ENCODE measurements around the gene ARHGAP25. TPM values are rescaled to one million over a fixed set of nuclear protein-coding genes. Genes with fewer than 3 reads are reported as not detected.

The ARHGAP25 gene
- total and polyA plus RNA-seq, 2 experiments from 2014 or later = 1.9 to 2.0 TPM

DNA sequence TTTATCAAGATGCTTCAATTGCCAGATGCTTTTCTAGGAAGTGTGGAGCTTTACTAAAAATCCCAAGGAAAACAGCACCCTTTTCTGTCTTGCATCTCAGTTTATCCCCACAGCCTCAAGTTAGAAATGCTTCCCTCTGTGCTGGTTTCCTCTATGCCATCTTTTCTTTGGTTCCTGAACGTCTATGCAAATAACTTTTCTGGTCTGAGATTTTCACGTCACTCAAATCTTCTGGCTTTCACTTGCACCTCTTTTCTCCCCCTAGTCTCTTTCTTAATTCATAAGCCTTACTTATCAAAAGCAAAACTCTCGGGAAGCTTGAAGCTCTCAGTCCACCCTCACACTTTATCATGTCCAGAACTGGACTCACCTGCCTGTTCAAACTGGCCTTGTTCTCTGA lies 33.9 kb downstream of the ARHGAP25 start (continued):
- TF ChIP-seq, protein P1, sequence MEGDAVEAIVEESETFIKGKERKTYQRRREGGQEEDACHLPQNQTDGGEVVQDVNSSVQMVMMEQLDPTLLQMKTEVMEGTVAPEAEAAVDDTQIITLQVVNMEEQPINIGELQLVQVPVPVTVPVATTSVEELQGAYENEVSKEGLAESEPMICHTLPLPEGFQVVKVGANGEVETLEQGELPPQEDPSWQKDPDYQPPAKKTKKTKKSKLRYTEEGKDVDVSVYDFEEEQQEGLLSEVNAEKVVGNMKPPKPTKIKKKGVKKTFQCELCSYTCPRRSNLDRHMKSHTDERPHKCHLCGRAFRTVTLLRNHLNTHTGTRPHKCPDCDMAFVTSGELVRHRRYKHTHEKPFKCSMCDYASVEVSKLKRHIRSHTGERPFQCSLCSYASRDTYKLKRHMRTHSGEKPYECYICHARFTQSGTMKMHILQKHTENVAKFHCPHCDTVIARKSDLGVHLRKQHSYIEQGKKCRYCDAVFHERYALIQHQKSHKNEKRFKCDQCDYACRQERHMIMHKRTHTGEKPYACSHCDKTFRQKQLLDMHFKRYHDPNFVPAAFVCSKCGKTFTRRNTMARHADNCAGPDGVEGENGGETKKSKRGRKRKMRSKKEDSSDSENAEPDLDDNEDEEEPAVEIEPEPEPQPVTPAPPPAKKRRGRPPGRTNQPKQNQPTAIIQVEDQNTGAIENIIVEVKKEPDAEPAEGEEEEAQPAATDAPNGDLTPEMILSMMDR (conservative IDR thresholded peaks at IDR 0.05; ENCODE audit: low read depth in 2 of 2) = no peak
- TF ChIP-seq JUNB (IDR thresholded peaks at IDR 0.05; ENCODE audit: unreplicated experiment) (no peak), EZH2phosphoT487 (IDR thresholded peaks at IDR 0.05; ENCODE audit: unreplicated experiment) (no peak)
- TF ChIP-seq, protein P2, sequence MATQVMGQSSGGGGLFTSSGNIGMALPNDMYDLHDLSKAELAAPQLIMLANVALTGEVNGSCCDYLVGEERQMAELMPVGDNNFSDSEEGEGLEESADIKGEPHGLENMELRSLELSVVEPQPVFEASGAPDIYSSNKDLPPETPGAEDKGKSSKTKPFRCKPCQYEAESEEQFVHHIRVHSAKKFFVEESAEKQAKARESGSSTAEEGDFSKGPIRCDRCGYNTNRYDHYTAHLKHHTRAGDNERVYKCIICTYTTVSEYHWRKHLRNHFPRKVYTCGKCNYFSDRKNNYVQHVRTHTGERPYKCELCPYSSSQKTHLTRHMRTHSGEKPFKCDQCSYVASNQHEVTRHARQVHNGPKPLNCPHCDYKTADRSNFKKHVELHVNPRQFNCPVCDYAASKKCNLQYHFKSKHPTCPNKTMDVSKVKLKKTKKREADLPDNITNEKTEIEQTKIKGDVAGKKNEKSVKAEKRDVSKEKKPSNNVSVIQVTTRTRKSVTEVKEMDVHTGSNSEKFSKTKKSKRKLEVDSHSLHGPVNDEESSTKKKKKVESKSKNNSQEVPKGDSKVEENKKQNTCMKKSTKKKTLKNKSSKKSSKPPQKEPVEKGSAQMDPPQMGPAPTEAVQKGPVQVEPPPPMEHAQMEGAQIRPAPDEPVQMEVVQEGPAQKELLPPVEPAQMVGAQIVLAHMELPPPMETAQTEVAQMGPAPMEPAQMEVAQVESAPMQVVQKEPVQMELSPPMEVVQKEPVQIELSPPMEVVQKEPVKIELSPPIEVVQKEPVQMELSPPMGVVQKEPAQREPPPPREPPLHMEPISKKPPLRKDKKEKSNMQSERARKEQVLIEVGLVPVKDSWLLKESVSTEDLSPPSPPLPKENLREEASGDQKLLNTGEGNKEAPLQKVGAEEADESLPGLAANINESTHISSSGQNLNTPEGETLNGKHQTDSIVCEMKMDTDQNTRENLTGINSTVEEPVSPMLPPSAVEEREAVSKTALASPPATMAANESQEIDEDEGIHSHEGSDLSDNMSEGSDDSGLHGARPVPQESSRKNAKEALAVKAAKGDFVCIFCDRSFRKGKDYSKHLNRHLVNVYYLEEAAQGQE (IDR thresholded peaks at IDR 0.05; ENCODE audit: unreplicated experiment) = no peak

DNA sequence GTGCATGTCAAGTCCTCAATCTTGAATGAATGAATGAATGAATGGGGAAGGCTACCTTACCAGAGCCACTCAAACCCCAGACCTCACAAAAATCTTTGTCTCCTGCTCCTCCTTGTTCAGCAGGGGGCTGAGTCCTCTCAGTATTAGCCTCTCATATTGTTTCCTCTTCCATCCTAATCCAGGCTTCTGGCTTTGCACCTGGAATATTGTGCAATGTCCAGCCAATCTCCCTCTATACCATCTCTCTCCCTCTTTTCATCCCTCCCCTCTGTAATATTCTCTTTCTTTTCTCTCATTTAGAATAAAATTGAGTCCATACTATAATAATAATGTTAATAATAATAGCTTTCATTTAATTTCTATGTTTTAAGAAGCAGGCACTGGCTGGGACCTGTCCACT lies 34.3 kb downstream of the ARHGAP25 start:
- Histone ChIP-seq H3K9me2 (ENCODE audit: insufficient read depth) (no peaks in the 10 kb centered on the region), H3F3A (replicated peaks; ENCODE audit: low read depth) (no peaks in the 10 kb centered on the region), H2AFZ (no peak overlapping the region; the same call in 1 of the 2 replicates), H3K27me3 (ENCODE audit: insufficient read depth) (no peaks in the 10 kb centered on the region), H4K20me1 (replicated peaks; ENCODE audit: insufficient read depth) (no peaks in the 10 kb centered on the region), H3K4me1 (ENCODE audit: insufficient read depth) (peaks cover 34% of the 10 kb centered on the region), H3K4me3 (no peak overlapping the region), H3K79me2 (replicated peaks; ENCODE audit: insufficient read depth) (no peaks in the 10 kb centered on the region), H3K4me2 (no peak overlapping the region), H3K36me3 (ENCODE audit: insufficient read depth) (no peaks in the 10 kb centered on the region), H3K27ac (ENCODE audit: low read depth) (no peak overlapping the region)
- H3K27me3 Mint-ChIP-seq (ENCODE audit: insufficient read depth, low read depth, poor library complexity) = peaks cover 3% of the 10 kb centered on the region
- no peak overlapping the region for H3K27ac Mint-ChIP-seq
- no peaks in the 10 kb centered on the region; the same call in 2 of the 3 replicates for H3K9me3 Mint-ChIP-seq
- peaks cover 37% of the 10 kb centered on the region for H3K4me1 Mint-ChIP-seq
- ATAC-seq (no peak), DNase-seq (ENCODE audit: low spot score) (no peak)
- no peaks in the 10 kb centered on the region for H3K36me3 Mint-ChIP-seq (ENCODE audit: low read depth)
- no peak overlapping the region for H3K4me3 Mint-ChIP-seq
- TF ChIP-seq CREB1 (CRISPR knock-in tag; IDR thresholded peaks at IDR 0.05; ENCODE audit: low read depth) = no peak
- TF ChIP-seq, protein P1 (conservative IDR thresholded peaks at IDR 0.05; ENCODE audit: low read depth in 2 of 2) = no peak
- no peak for TF ChIP-seq ZNF331 (CRISPR knock-in tag; IDR thresholded peaks at IDR 0.05; ENCODE audit: low read depth)
- TF ChIP-seq, protein P3, sequence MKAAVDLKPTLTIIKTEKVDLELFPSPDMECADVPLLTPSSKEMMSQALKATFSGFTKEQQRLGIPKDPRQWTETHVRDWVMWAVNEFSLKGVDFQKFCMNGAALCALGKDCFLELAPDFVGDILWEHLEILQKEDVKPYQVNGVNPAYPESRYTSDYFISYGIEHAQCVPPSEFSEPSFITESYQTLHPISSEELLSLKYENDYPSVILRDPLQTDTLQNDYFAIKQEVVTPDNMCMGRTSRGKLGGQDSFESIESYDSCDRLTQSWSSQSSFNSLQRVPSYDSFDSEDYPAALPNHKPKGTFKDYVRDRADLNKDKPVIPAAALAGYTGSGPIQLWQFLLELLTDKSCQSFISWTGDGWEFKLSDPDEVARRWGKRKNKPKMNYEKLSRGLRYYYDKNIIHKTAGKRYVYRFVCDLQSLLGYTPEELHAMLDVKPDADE (IDR thresholded peaks at IDR 0.05) = no peak
- TF ChIP-seq STAT1 (IDR thresholded peaks at IDR 0.05; ENCODE audit: unreplicated experiment) = no peak
- no peak for TF ChIP-seq POLR2AphosphoS5 (IDR thresholded peaks at IDR 0.05; ENCODE audit: low read depth)
- no peak for TF ChIP-seq JUNB (IDR thresholded peaks at IDR 0.05; ENCODE audit: unreplicated experiment)
- TF ChIP-seq EZH2phosphoT487 (IDR thresholded peaks at IDR 0.05; ENCODE audit: unreplicated experiment) = no peak
- TF ChIP-seq, protein P2 (IDR thresholded peaks at IDR 0.05; ENCODE audit: unreplicated experiment) = no peak
- TF ChIP-seq EZH2 (IDR thresholded peaks at IDR 0.05; ENCODE audit: low read depth, unreplicated experiment) = no peak
